Osteoblast (primary cell): ENCODE data around the gene SIK1. TPM values are rescaled to one million over a fixed set of nuclear protein-coding genes. Genes with fewer than 3 reads are reported as not detected.
"Not testable (repeated sequence)": the region's sequence is repeated elsewhere in the genome, so short reads cannot be mapped to it uniquely, and the experiment has no call there.

Source experiments
- DNase-seq: peaks from one replicate; pipeline ENCODE4 v3.0.0; 2011; ENCODE audit warnings: low spot score, mixed read lengths; ENCODE audit not compliant: insufficient read length; ENCODE audit errors: missing footprints
- H2AFZ ChIP-seq: 2 replicates; pipeline ENCODE4 v1.6.0; 2011; ENCODE audit warnings: mild to moderate bottlenecking, low read length
- H3K27ac ChIP-seq: 2 replicates; pipeline ENCODE4 v1.5.1; 2011; ENCODE audit warnings: mild to moderate bottlenecking, low read depth, low read length, moderate library complexity
- H3K27me3 ChIP-seq: 2 replicates; pipeline ENCODE4 v1.6.0; 2012; ENCODE audit warnings: mild to moderate bottlenecking, control low read depth, inconsistent platforms, low read length, moderate library complexity; ENCODE audit not compliant: insufficient read depth
- H3K36me3 ChIP-seq: 2 replicates; pipeline ENCODE4 v1.5.1; 2011; ENCODE audit warnings: mild to moderate bottlenecking, low read length, control low read depth, moderate library complexity; ENCODE audit not compliant: insufficient read depth
- H3K4me1 ChIP-seq: 2 replicates; pipeline ENCODE4 v1.5.1; 2011; ENCODE audit warnings: mild to moderate bottlenecking, low read length, control low read depth, moderate library complexity; ENCODE audit not compliant: insufficient read depth
- H3K4me2 ChIP-seq: 2 replicates; pipeline ENCODE4 v1.6.0; 2011; ENCODE audit warnings: mild to moderate bottlenecking, low read length; ENCODE audit not compliant: insufficient read depth
- H3K4me3 ChIP-seq: fragments of 200-600 bp; sonication (generic); 3 replicates; pipeline ENCODE4 v1.5.1; 2012; ENCODE audit warnings: mild to moderate bottlenecking, low read length, inconsistent platforms; ENCODE audit not compliant: insufficient read depth
- H3K79me2 ChIP-seq: 2 replicates; pipeline ENCODE4 v1.6.0; 2012; ENCODE audit warnings: mild to moderate bottlenecking, low read length, control low read depth, inconsistent platforms; ENCODE audit not compliant: insufficient read depth
- H3K9me3 ChIP-seq: 2 replicates; pipeline ENCODE4 v1.5.1; 2011; ENCODE audit warnings: low read depth, low read length, control low read depth
- H4K20me1 ChIP-seq: 2 replicates; pipeline ENCODE4 v1.6.0; 2012; ENCODE audit warnings: mild to moderate bottlenecking, low read length, control low read depth; ENCODE audit not compliant: insufficient read depth
- CTCF ChIP-seq: IDR thresholded peaks from 2 replicates; pipeline ENCODE4 v1.5.1; 2011; ENCODE audit warnings: mild to moderate bottlenecking, low read depth, low read length, moderate library complexity; ENCODE audit errors: extremely low read depth
- total RNA-seq: library from RNA; depleted of rRNA; stranded (reverse); fragments of >200 nt; gene quantifications from 2 replicates; pipeline ENCODE4 v1.2.3, GENCODE V29; 2012

The SIK1 gene
- total RNA-seq, 1 donor: 3.3 TPM

GRCh38 chr21:43380852-43381533 lies 45.9 kb downstream of the SIK1 start:
- not testable (repeated sequence) for H3K79me2 ChIP-seq, H4K20me1 ChIP-seq, H2AFZ ChIP-seq, H3K9me3 ChIP-seq, H3K27me3 ChIP-seq, H3K4me2 ChIP-seq, H3K4me1 ChIP-seq, H3K36me3 ChIP-seq, DNase-seq, H3K4me3 ChIP-seq, H3K27ac ChIP-seq

DNA sequence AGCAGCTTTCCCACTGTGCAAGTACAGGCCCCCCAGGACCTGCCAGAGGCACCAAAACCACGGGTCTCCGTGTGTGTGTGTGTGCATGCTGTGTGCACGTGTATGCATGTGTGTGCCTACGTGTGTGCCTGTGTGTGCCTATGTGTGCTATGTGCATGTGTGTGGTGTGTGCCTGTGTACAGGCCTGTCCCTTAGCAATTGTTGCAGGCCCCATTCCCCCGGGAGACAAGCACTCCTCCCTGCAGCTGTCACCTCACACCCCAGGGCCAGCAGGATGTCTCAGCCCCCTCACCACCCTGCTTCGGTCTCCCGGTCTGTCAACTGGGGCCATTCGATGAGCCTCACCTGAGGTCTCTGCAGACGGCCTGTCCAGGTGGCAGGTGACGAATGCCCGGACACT lies 46.6 kb downstream of the SIK1 start:
- H3K27me3 ChIP-seq, H2AFZ ChIP-seq, H3K4me1 ChIP-seq, H3K27ac ChIP-seq, H3K79me2 ChIP-seq, H3K4me2 ChIP-seq, DNase-seq, H3K9me3 ChIP-seq, H3K4me3 ChIP-seq, H3K36me3 ChIP-seq, H4K20me1 ChIP-seq: not testable (repeated sequence)

GRCh38 chr21:43379626-43380122 lies 47.3 kb downstream of the SIK1 start:
- H3K79me2 ChIP-seq: not testable (repeated sequence)

GRCh38 chr21:43376478-43376882 lies 50.5 kb downstream of the SIK1 start:
- no peaks in the 10 kb centered on the region for H3K4me1 ChIP-seq
- no peak overlapping the region for H2AFZ ChIP-seq
- H4K20me1 ChIP-seq: no peaks in the 10 kb centered on the region
- H3K4me2 ChIP-seq: no peak overlapping the region
- no peak for TF ChIP-seq CTCF
- H3K36me3 ChIP-seq: no peaks in the 10 kb centered on the region
- H3K27ac ChIP-seq: no peak overlapping the region
- H3K79me2 ChIP-seq: no peaks in the 10 kb centered on the region
- DNase-seq: no peak
- H3K27me3 ChIP-seq: no peaks in the 10 kb centered on the region
- no peaks in the 10 kb centered on the region for H3K9me3 ChIP-seq
- H3K4me3 ChIP-seq: no peak overlapping the region

More at GRCh38 chr21:43379626-43380122, 47.3 kb downstream of the SIK1 start:
- H3K9me3 ChIP-seq, H3K4me1 ChIP-seq, H4K20me1 ChIP-seq, H2AFZ ChIP-seq, H3K27me3 ChIP-seq, H3K4me3 ChIP-seq, H3K36me3 ChIP-seq, DNase-seq, H3K4me2 ChIP-seq, H3K27ac ChIP-seq: not testable (repeated sequence)

GRCh38 chr21:43375837-43376477 lies 51.0 kb downstream of the SIK1 start:
- Histone ChIP-seq H3K36me3 (no peaks in the 10 kb centered on the region), H3K4me1 (no peaks in the 10 kb centered on the region), H3K4me2 (no peak overlapping the region), H3K79me2 (no peaks in the 10 kb centered on the region), H2AFZ (no peak overlapping the region), H3K27me3 (no peaks in the 10 kb centered on the region), H3K27ac (no peak overlapping the region), H4K20me1 (no peaks in the 10 kb centered on the region), H3K4me3 (no peak overlapping the region), H3K9me3 (no peaks in the 10 kb centered on the region)
- no peak for TF ChIP-seq CTCF
- DNase-seq: no peak
